ENCODE data around the gene DUS1L.
A peak's percentile ranks its signal among the peaks of the same experiment; 100 is the strongest.
"Not testable (repeated sequence)": the region's sequence is repeated elsewhere in the genome, so short reads cannot be mapped to it uniquely, and the experiment has no call there.

DUS1L gene

DNA sequence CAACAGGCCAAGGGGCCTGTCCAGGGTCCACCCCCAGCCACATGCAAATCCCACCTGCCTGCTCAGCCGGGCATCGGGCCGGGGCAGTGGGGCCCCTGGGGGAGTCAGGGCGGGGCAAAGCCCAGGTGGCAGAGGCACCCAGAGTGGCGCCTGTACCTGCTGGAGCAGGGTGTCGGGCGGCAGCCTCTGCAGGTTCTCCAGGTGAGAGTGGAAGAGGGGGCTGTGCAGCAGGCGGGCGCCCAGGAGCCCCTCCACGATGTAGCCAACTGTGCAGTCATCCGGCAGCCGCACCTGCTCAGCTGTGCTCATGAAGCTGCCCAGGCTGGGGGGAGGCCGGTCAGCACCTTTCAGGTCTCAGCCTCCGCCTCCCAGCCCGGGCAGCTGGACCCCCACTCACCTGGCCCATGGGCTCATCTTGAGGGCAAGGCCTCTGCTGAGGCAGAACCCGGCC is 16.1 kb downstream of the DUS1L start:
- Histone ChIP-seq H3K4me1 (ENCODE audit: insufficient read depth, low read length) (peaks cover 19% of the 10 kb centered on the region), H3K36me3 (ENCODE audit: insufficient read depth, low read length) (peaks cover 37% of the 10 kb centered on the region)

DNA sequence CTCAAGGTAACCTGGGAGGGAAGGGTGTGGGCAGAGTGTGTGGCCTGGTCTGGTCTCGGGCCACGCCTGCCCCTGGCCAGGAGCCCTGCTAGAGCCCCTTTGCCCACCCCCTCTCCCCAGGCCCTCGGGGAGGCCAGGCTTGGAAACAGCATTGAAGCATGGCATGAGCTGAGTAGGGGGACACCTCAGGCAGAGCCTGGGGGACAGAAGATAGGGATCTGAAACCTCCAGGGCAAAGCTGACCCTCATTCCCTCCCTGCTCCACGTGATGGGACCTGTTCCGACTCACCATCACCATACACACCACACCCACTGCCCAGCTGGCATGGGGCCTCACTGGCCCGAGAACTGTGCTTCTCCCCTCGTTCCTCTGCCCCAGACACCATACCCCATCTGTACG is 16.5 kb downstream of the DUS1L start:
- Histone ChIP-seq H3K4me3 (ENCODE audit: low read length) (no peak overlapping the region), H3K9me3 (ENCODE audit: low read length) (no peaks in the 10 kb centered on the region), H3K27me3 (ENCODE audit: insufficient read depth, low read length) (no peaks in the 10 kb centered on the region), H3K36me3 (ENCODE audit: insufficient read depth, low read length) (peaks cover 33% of the 10 kb centered on the region), H2AFZ (ENCODE audit: low read depth, low read length) (no peak overlapping the region), H3K4me1 (ENCODE audit: insufficient read depth, low read length) (peaks cover 19% of the 10 kb centered on the region)

More for the DNA sequence above, 16.1 kb downstream of the DUS1L start:
- Histone ChIP-seq H3K27me3 (ENCODE audit: insufficient read depth, low read length) (no peaks in the 10 kb centered on the region), H2AFZ (ENCODE audit: low read depth, low read length) (no peak overlapping the region), H3K9me3 (ENCODE audit: low read length) (no peaks in the 10 kb centered on the region), H3K4me3 (ENCODE audit: low read length) (no peak overlapping the region)

GRCh38 chr17:82048571-82048971 is 17.0 kb downstream of the DUS1L start:
- H3K4me3 ChIP-seq (ENCODE audit: low read length), result no peak overlapping the region
- H3K9me3 ChIP-seq (ENCODE audit: low read length), result no peaks in the 10 kb centered on the region
- H2AFZ ChIP-seq (ENCODE audit: low read depth, low read length), result no peak overlapping the region
- H3K27me3 ChIP-seq (ENCODE audit: insufficient read depth, low read length), result no peaks in the 10 kb centered on the region
- H3K4me1 ChIP-seq (ENCODE audit: insufficient read depth, low read length), result peaks cover 19% of the 10 kb centered on the region
- H3K36me3 ChIP-seq (ENCODE audit: insufficient read depth, low read length), result peaks cover 27% of the 10 kb centered on the region

DNA sequence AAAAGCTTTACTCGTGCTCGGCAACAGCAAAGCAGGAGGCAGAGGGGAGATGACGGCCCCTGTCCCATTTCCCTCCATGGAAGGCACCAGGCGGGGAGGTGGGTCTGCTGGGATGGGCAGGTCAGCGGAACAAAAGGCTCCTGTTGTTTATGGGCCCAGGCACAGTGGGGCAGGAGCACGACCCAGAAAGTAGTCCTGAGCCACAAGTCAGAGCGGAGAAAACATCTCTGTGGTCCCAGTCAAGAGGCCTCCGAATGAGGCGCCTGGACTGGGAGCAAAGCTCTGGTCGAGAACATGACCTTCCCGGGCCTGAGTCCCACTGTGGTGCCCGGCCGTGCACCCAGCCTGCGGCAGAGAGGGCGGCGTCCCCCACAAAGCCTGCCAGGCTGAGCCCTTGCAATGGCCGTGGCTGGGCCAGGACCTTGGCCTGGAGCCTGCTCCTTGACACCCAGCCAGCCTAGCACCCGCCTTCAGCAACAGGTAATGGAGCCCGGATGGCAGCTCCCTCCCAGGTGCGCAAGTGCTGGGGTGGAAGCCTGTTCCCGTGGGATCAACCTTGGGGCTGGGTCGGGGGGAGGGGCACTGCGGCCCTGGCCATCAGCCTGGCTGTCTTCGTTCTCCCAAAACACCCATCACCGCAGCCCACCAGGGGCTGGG is 17.6 kb downstream of the DUS1L start:
- Histone ChIP-seq H2AFZ (ENCODE audit: low read depth, low read length) (no peak overlapping the region), H3K9me3 (ENCODE audit: low read length) (no peaks in the 10 kb centered on the region), H3K4me1 (ENCODE audit: insufficient read depth, low read length) (peaks cover 17% of the 10 kb centered on the region), H3K4me3 (ENCODE audit: low read length) (no peak overlapping the region), H3K27me3 (ENCODE audit: insufficient read depth, low read length) (no peaks in the 10 kb centered on the region), H3K36me3 (ENCODE audit: insufficient read depth, low read length) (peaks cover 22% of the 10 kb centered on the region)

DNA sequence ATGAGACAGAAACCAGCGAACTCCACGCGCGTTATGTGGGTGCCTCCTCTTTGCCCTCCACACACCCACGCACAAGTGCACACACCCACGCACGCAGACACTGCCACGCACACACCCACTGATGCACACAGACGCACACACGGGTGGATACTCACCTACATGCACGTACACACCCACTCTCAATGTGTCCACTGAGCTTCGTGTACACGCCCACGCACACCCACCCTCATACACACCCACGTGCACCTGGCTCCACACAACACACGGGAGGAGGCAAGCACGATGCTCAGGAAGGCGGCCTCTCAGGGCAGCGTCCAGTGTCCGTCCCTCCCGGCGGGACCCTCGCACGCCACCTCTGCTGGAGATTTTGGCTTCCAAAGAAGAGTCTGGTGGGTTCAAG is 18.2 kb downstream of the DUS1L start:
- H3K4me1 ChIP-seq (ENCODE audit: insufficient read depth, low read length), result peaks cover 10% of the 10 kb centered on the region
- H2AFZ ChIP-seq (ENCODE audit: low read depth, low read length), result no peak overlapping the region
- no peaks in the 10 kb centered on the region for H3K27me3 ChIP-seq (ENCODE audit: insufficient read depth, low read length)
- peaks cover 22% of the 10 kb centered on the region for H3K36me3 ChIP-seq (ENCODE audit: insufficient read depth, low read length)
- no peak overlapping the region for H3K4me3 ChIP-seq (ENCODE audit: low read length)
- H3K9me3 ChIP-seq (ENCODE audit: low read length), result no peaks in the 10 kb centered on the region

DNA sequence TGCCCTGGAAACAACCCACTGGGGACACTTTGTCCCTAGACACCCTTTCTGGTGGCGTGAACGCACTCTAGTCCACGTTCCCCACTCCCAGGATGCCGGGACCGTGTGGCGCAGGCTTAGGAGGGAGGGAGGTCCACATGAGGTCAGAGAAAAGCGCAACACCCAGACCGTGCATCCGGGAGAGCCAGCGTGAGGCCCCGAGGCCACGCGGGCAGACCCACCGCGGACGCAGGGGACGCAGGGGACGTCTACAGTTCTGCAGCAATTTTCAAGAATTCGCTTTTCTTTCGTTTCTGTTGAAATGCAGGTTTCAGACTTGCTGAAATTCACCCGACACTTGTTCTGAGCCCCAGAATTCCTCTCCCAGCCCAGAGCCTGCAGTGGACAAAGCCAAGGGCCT is 18.7 kb downstream of the DUS1L start:
- Histone ChIP-seq H3K4me3 (ENCODE audit: low read length) (no peak overlapping the region), H3K9me3 (ENCODE audit: low read length) (no peaks in the 10 kb centered on the region), H3K27me3 (ENCODE audit: insufficient read depth, low read length) (no peaks in the 10 kb centered on the region), H2AFZ (ENCODE audit: low read depth, low read length) (no peak overlapping the region), H3K4me1 (ENCODE audit: insufficient read depth, low read length) (peaks cover 8% of the 10 kb centered on the region), H3K36me3 (ENCODE audit: insufficient read depth, low read length) (peaks cover 22% of the 10 kb centered on the region)

DNA sequence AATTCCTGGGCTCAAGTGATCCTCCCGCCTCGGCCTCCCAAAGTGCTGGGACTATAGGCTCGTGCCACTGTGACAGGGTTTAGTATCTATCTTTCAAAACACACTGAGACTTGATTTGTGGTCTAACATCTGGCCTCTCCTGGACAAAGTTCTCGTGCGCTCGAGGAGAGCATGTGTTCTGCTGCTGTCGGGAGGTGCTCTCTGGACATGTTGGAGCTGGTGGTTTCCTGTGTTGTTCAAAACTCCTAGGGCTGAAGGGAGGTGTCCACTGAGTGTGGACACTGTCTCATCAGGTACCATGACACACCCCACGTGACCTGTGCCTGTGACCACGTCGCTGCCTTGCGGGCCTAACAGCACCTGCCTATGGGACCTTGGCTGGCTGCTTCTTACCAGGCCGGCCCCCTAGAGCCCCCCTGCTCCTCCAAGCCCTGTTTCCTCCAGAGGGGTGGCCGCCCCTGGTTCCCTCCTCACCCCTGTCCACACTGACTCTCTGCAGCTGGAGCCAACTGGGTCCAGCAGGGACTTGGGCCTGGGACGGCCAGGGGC is 19.6 kb downstream of the DUS1L start:
- H3K4me3 ChIP-seq (ENCODE audit: low read length), result no peak overlapping the region
- H3K4me1 ChIP-seq (ENCODE audit: insufficient read depth, low read length), result peaks cover 8% of the 10 kb centered on the region
- H3K9me3 ChIP-seq (ENCODE audit: low read length), result no peaks in the 10 kb centered on the region
- no peaks in the 10 kb centered on the region for H3K27me3 ChIP-seq (ENCODE audit: insufficient read depth, low read length)
- peaks cover 22% of the 10 kb centered on the region for H3K36me3 ChIP-seq (ENCODE audit: insufficient read depth, low read length)
- no peak overlapping the region for H2AFZ ChIP-seq (ENCODE audit: low read depth, low read length)

GRCh38 chr17:82043507-82043906 is 22.1 kb downstream of the DUS1L start:
- Histone ChIP-seq H3K9me3 (ENCODE audit: low read length) (no peaks in the 10 kb centered on the region), H2AFZ (ENCODE audit: low read depth, low read length) (no peak overlapping the region), H3K4me3 (ENCODE audit: low read length) (no peak overlapping the region), H3K4me1 (ENCODE audit: insufficient read depth, low read length) (no peaks in the 10 kb centered on the region), H3K27me3 (ENCODE audit: insufficient read depth, low read length) (no peaks in the 10 kb centered on the region), H3K36me3 (ENCODE audit: insufficient read depth, low read length) (peaks cover 10% of the 10 kb centered on the region)

GRCh38 chr17:82042649-82043048 is 23.0 kb downstream of the DUS1L start:
- H3K27me3 ChIP-seq (ENCODE audit: insufficient read depth, low read length), result no peaks in the 10 kb centered on the region
- no peaks in the 10 kb centered on the region for H3K4me1 ChIP-seq (ENCODE audit: insufficient read depth, low read length)
- no peak overlapping the region for H2AFZ ChIP-seq (ENCODE audit: low read depth, low read length)
- H3K9me3 ChIP-seq (ENCODE audit: low read length), result no peaks in the 10 kb centered on the region
- H3K4me3 ChIP-seq (ENCODE audit: low read length), result no peak overlapping the region
- H3K36me3 ChIP-seq (ENCODE audit: insufficient read depth, low read length), result peaks cover 4% of the 10 kb centered on the region

DNA sequence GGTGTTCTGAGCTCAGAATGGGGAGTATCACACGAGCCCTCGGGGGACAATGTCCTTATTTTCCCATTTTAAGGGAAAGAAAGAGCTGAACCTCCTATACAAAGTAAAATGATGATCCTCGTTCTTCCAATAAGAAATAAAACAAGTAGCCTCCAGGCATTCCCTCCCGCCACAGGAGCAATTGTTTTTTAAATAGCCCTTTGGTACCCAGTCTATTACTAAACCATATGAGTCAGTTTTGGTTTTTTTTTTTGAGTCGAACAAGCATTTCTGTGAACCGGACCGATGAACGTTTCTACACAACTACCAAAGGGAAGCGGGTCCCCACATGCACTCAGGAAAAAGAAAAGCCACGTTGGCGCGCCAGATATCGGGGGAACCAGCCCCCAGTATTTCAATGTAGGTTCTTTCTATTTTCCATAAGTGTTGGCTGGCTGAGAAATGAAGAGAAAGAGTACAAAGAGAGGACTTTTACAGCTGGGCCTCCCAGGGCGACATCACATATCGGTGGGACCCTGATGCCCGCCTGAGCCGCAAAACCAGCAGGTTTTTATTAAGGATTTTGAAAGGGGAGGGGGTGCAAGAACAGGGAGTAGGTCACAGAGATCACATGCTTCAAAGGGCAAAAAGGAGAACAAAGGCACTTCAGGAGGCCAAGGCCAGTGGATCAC is 24.3 kb downstream of the DUS1L start:
- Histone ChIP-seq H3K4me1 (ENCODE audit: insufficient read depth, low read length) (peaks cover 7% of the 10 kb centered on the region), H3K9me3 (ENCODE audit: low read length) (no peaks in the 10 kb centered on the region), H2AFZ (ENCODE audit: low read depth, low read length) (no peak overlapping the region), H3K36me3 (ENCODE audit: insufficient read depth, low read length) (no peaks in the 10 kb centered on the region), H3K4me3 (ENCODE audit: low read length) (no peak overlapping the region), H3K27me3 (ENCODE audit: insufficient read depth, low read length) (no peaks in the 10 kb centered on the region)

DNA sequence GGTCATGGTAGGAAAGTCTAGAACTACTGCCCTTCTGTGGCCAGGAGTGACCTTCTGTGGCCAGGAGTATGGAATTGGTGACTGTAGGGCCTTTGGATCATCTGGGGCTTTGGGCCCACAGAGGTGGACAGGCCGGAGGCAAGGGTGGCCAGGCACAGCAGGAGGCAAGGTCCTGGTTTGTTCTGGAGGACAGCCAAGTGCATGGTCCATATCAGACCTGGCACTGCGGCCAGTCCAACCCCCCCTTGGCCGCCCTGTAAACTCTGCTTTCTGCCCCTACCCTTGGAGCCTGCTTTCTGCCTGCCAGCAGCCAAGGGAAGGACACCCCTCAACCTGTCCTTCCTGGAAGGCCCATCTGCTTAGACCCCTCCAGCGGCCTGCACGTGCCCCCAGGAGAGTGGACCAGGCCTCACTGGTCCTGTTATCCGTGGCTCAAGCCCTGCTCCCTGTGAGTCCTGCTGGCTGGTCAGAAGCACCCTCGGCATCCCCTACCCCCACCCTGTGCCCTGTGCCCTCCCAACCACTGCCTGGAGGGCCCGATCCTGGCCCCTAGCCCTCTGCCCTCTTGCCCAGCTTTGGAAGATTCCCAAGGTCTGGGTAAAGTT is 25.8 kb downstream of the DUS1L start:
- no peaks in the 10 kb centered on the region for H3K9me3 ChIP-seq (ENCODE audit: low read length)
- no peak overlapping the region for H3K4me3 ChIP-seq (ENCODE audit: low read length)
- H3K27me3 ChIP-seq (ENCODE audit: insufficient read depth, low read length), result no peaks in the 10 kb centered on the region
- peaks cover 7% of the 10 kb centered on the region for H3K36me3 ChIP-seq (ENCODE audit: insufficient read depth, low read length)
- H3K4me1 ChIP-seq (ENCODE audit: insufficient read depth, low read length), result peaks cover 12% of the 10 kb centered on the region
- H2AFZ ChIP-seq (ENCODE audit: low read depth, low read length), result no peak overlapping the region

DNA sequence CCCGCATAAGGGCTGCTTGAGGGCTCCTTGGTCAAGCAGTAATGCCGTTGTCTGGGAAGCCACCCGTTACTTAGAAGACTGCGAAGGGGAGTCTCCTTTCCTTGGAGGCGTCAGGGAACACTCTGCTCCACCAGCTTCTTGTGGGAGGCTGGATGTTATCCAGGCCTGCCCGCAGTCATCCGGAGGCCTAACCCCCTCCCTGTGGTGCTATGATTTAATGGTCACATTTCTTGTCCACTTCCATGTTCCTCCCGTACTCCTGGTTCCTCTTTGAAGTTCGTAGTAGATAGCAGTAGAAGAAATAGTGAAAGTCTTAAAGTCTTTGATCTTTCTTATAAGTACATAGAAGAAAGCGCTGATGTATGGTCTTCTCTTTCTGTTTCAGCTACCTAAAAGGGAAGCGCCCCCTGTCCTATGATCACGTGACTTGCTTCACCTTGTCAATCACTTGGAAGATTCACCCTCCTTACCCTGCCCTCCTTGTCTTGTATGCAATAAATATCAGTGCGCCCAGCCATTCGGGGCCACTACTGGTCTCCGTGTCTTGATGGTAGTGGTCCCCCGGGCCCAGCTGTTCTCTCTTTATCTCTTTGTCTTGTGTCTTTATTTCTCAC is 26.7 kb downstream of the DUS1L start:
- H2AFZ ChIP-seq (ENCODE audit: low read depth, low read length); H3K27me3 ChIP-seq (ENCODE audit: insufficient read depth, low read length); H3K9me3 ChIP-seq (ENCODE audit: low read length); H3K4me3 ChIP-seq (ENCODE audit: low read length); H3K36me3 ChIP-seq (ENCODE audit: insufficient read depth, low read length): not testable (repeated sequence)
- H3K4me1 ChIP-seq (ENCODE audit: insufficient read depth, low read length), result peaks cover 16% of the 10 kb centered on the region

GRCh38 chr17:82037889-82038195 is 27.8 kb downstream of the DUS1L start:
- Histone ChIP-seq H3K9me3 (ENCODE audit: low read length) (no peaks in the 10 kb centered on the region), H3K4me3 (ENCODE audit: low read length) (peak overlapping the region; percentile 85), H2AFZ (ENCODE audit: low read depth, low read length) (peak overlapping the region; percentile 33), H3K27me3 (ENCODE audit: insufficient read depth, low read length) (no peaks in the 10 kb centered on the region), H3K36me3 (ENCODE audit: insufficient read depth, low read length) (peaks cover 7% of the 10 kb centered on the region), H3K4me1 (ENCODE audit: insufficient read depth, low read length) (peaks cover 17% of the 10 kb centered on the region)

Data from neuron (in vitro differentiated cells).